HG03039 (cell line): Measurements from ENCODE around the gene HOXD4.

Experiments used
- ATAC-seq: cut with Tn5 transposase; IDR thresholded peaks from one replicate; pipeline ENCODE4 v1.9.1; 2021; ENCODE audit warnings: mild to moderate bottlenecking, moderate library complexity; ENCODE audit not compliant: unreplicated experiment

HOXD4 gene

GRCh38 chr2:176151442-176152287 is at the start of gene HOXD4:
Gene HOXD4, plus strand, starts transcription at chr2:176151550. Its CDS starts 84 bp downstream, at chr2:176151634.
- ATAC-seq = no peak

GRCh38 chr2:176101842-176102241 is 49.5 kb upstream of the HOXD4 start:
- ATAC-seq = no peak

- ATAC-seq = no peak
These were observed 49.0 kb upstream of the HOXD4 start for GRCh38 chr2:176102309-176102866.

GRCh38 chr2:176103194-176103593 is 48.2 kb upstream of the HOXD4 start:
- ATAC-seq = no peak

- ATAC-seq = no peak
These were observed 47.5 kb upstream of the HOXD4 start for GRCh38 chr2:176103742-176104315.

GRCh38 chr2:176104316-176105077 is 46.9 kb upstream of the HOXD4 start:
- no peak for ATAC-seq

GRCh38 chr2:176105078-176105729 is 46.1 kb upstream of the HOXD4 start:
- no peak for ATAC-seq

GRCh38 chr2:176105730-176106580 is 45.4 kb upstream of the HOXD4 start:
- no peak for ATAC-seq

- no peak for ATAC-seq
These were observed 44.5 kb upstream of the HOXD4 start, which contains the start of gene HOXD11 for GRCh38 chr2:176106581-176107539. Gene HOXD11, plus strand, starts transcription at chr2:176107280. Its CDS starts 76 bp downstream, at chr2:176107356.

GRCh38 chr2:176107731-176108181 is 43.6 kb upstream of the HOXD4 start:
- no peak for ATAC-seq

- ATAC-seq = no peak
These were observed 42.0 kb upstream of the HOXD4 start for GRCh38 chr2:176109192-176109901.

- no peak for ATAC-seq
These were observed 41.4 kb upstream of the HOXD4 start for GRCh38 chr2:176109946-176110345.

GRCh38 chr2:176110415-176111308 is 40.7 kb upstream of the HOXD4 start:
- ATAC-seq = no peak

GRCh38 chr2:176111309-176111663 is 40.1 kb upstream of the HOXD4 start:
- no peak for ATAC-seq

GRCh38 chr2:176111846-176112374 is 39.4 kb upstream of the HOXD4 start:
- ATAC-seq = no peak

- ATAC-seq = no peak
These were observed 38.7 kb upstream of the HOXD4 start for GRCh38 chr2:176112375-176113302.
